Upper lobe of left lung (tissue), 4 donors: ENCODE data around the gene KCNG1.

Experiments used
- CTCF ChIP-seq, 6 experiments: fragments of 450-650 bp in 4 of 6; fragments of 200-600 bp in 2 of 6; sonication (generic) in 2 of 6; IDR thresholded peaks; one replicate each; pipeline ENCODE4 v1.5.1; 2016 to 2019; ENCODE audit warnings: antibody characterized with exemption in 6 of 6
- POLR2AphosphoS5 ChIP-seq, 2 donors: sonication (generic); formaldehyde crosslinking; IDR thresholded peaks; one replicate each; pipeline ENCODE4 v1.5.1; 2017; ENCODE audit warnings: antibody characterized with exemption in 2 of 2

GRCh38 chr20:51070621-51071020 is 47.7 kb upstream of the KCNG1 start:
- TF ChIP-seq CTCF (IDR thresholded peaks at IDR 0.05) (no peak), POLR2AphosphoS5 (IDR thresholded peaks at IDR 0.05) (no peak)
